Panc1 (cell line): ENCODE measurements around the gene USH2A. TPM values are rescaled to one million over a fixed set of nuclear protein-coding genes. Genes with fewer than 3 reads are reported as not detected.

Experiments
- ATAC-seq: fragments of 200-7000 bp; cut with Tn5 transposase; 2 replicates; pipeline ENCODE4 v1.9.1; 2020; ENCODE audit warnings: mild to moderate bottlenecking, moderate library complexity
- BruUV-seq: library from RNA; stranded (reverse); fragments of 400-500 nt; replicated peaks from 2 replicates; lab custom pipeline; 2021; lab: Mats Ljungman, UMichigan
- CTCF ChIA-PET: fragments of 300-600 bp; sonication (Branson Sonifier 250); formaldehyde crosslinking; loops from one replicate; lab custom pipeline; 2022; ENCODE audit warnings: antibody characterized with exemption; lab: Charles Lee
- POLR2A ChIA-PET: fragments of 300-600 bp; sonication (Branson Sonifier 250); formaldehyde crosslinking; loops from one replicate; lab custom pipeline; 2022; ENCODE audit warnings: antibody characterized with exemption; lab: Charles Lee
- DNase-seq: peaks from one replicate; pipeline ENCODE4 v3.0.0-alpha.2; 2010; ENCODE audit warnings: low read depth, low spot score
- H3K27ac ChIP-seq: 2 replicates; pipeline ENCODE4 v1.5.1; 2011; ENCODE audit warnings: mild to moderate bottlenecking, low read length, inconsistent platforms
- H3K27me3 ChIP-seq: fragments of 200-500 bp; sonication (Bioruptor generic); 2 replicates; pipeline ENCODE4 v1.6.0; 2014; ENCODE audit warnings: low read length, inconsistent platforms; ENCODE audit not compliant: control insufficient read depth, insufficient read depth
- H3K36me3 ChIP-seq: fragments of 200-500 bp; sonication (Bioruptor generic); 2 replicates; pipeline ENCODE4 v1.5.1; 2014; ENCODE audit warnings: inconsistent platforms, mild to moderate bottlenecking, low read length, moderate library complexity; ENCODE audit not compliant: control insufficient read depth, insufficient read depth
- H3K4me1 ChIP-seq: 2 replicates; pipeline ENCODE4 v1.5.1; 2011; ENCODE audit warnings: inconsistent platforms, mild to moderate bottlenecking, low read length, moderate library complexity; ENCODE audit not compliant: control insufficient read depth, insufficient read depth
- H3K4me3 ChIP-seq, 2 experiments: 2 replicates each; pipeline ENCODE4 v1.5.1; 2011 to 2012; ENCODE audit warnings: low read depth in 2 of 2, low read length in 2 of 2, mild to moderate bottlenecking in 2 of 2, inconsistent platforms in 1 of 2, moderate library complexity in 1 of 2
- H3K9me3 ChIP-seq: fragments of 200-500 bp; sonication (Bioruptor generic); 2 replicates; pipeline ENCODE4 v1.5.1; 2014; ENCODE audit warnings: low read depth, mild to moderate bottlenecking, inconsistent platforms, low read length, moderate library complexity; ENCODE audit not compliant: control insufficient read depth, insufficient read depth
- CTCF ChIP-seq: fragments of 450-650 bp; IDR thresholded peaks from 2 replicates; pipeline ENCODE4 v1.5.1; 2017; ENCODE audit warnings: mild to moderate bottlenecking
- POLR2AphosphoS5 ChIP-seq: IDR thresholded peaks from 2 replicates; pipeline ENCODE4 v1.6.1; 2012; ENCODE audit warnings: mild to moderate bottlenecking, low read depth, low read length, moderate library complexity
- SIN3A ChIP-seq: IDR thresholded peaks from 2 replicates; pipeline ENCODE4 v1.6.1; 2012; ENCODE audit warnings: low read depth, mild to moderate bottlenecking, low read length, moderate library complexity, borderline replicate concordance; ENCODE audit not compliant: insufficient read depth
- TCF7L2 ChIP-seq: IDR thresholded peaks from 2 replicates; pipeline ENCODE4 v1.6.1; 2011; ENCODE audit warnings: mild to moderate bottlenecking, low read depth, low read length, inconsistent platforms
- in situ Hi-C: cut with HindIII; loops from 2 replicates; pipeline ENCODE4 v1.10.0; 2016; ENCODE audit warnings: low sequenced_read_pairs, low pct_unique_long_range_greater_than_20kb
- intact Hi-C: fragments of 100-400 bp; cut with micrococcal nuclease; formaldehyde crosslinking; loops from one replicate; pipeline ENCODE4 v1.10.0; 2022; ENCODE audit not compliant: unreplicated experiment
- total RNA-seq: library from RNA; stranded (reverse); gene quantifications from one replicate; pipeline ENCODE4 v1.2.1, GENCODE V29; 2021; ENCODE audit not compliant: unreplicated experiment
- TF ChIP-seq, protein P1 (sequence below), 2 experiments: IDR thresholded peaks; 2 replicates each; pipeline ENCODE4 v1.6.1; 2011 to 2012; ENCODE audit warnings: low read depth in 2 of 2, control low read depth in 1 of 2, low read length in 1 of 2, mild to moderate bottlenecking in 1 of 2, moderate library complexity in 1 of 2; ENCODE audit not compliant: insufficient read depth in 1 of 2

The USH2A gene
- total RNA-seq, 1 experiment from 2014 or later: not detected

- no peaks in the 10 kb centered on the region for H3K27me3 ChIP-seq
- BruUV-seq: no TSS peak
- in situ Hi-C loops: no loop called here
- no peak for DNase-seq
- ATAC-seq: no peak
- ChIA-PET POLR2A (no interaction called here), CTCF (no interaction called here)
- TF ChIP-seq TCF7L2 (no peak), POLR2AphosphoS5 (no peak), CTCF (no peak), SIN3A (no peak)
- TF ChIP-seq, protein P1, sequence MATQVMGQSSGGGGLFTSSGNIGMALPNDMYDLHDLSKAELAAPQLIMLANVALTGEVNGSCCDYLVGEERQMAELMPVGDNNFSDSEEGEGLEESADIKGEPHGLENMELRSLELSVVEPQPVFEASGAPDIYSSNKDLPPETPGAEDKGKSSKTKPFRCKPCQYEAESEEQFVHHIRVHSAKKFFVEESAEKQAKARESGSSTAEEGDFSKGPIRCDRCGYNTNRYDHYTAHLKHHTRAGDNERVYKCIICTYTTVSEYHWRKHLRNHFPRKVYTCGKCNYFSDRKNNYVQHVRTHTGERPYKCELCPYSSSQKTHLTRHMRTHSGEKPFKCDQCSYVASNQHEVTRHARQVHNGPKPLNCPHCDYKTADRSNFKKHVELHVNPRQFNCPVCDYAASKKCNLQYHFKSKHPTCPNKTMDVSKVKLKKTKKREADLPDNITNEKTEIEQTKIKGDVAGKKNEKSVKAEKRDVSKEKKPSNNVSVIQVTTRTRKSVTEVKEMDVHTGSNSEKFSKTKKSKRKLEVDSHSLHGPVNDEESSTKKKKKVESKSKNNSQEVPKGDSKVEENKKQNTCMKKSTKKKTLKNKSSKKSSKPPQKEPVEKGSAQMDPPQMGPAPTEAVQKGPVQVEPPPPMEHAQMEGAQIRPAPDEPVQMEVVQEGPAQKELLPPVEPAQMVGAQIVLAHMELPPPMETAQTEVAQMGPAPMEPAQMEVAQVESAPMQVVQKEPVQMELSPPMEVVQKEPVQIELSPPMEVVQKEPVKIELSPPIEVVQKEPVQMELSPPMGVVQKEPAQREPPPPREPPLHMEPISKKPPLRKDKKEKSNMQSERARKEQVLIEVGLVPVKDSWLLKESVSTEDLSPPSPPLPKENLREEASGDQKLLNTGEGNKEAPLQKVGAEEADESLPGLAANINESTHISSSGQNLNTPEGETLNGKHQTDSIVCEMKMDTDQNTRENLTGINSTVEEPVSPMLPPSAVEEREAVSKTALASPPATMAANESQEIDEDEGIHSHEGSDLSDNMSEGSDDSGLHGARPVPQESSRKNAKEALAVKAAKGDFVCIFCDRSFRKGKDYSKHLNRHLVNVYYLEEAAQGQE (IDR thresholded peaks at IDR 0.05; ENCODE audit: insufficient read depth in 1 of 2, low read depth in 2 of 2, low read length in 1 of 2): no peak
- H3K4me3 ChIP-seq: no peak overlapping the region
- no peaks in the 10 kb centered on the region for H3K4me1 ChIP-seq
- no peak overlapping the region for H3K27ac ChIP-seq
- H3K9me3 ChIP-seq: no peaks in the 10 kb centered on the region; the same call in 1 of the 2 replicates
- intact Hi-C loops: no loop called here
- no peaks in the 10 kb centered on the region for H3K36me3 ChIP-seq
Observed at GRCh38 chr1:216379441-216379840, 43.8 kb downstream of the USH2A start.

- Histone ChIP-seq H3K27me3 (no peaks in the 10 kb centered on the region), H3K4me3 (no peak overlapping the region), H3K4me1 (no peaks in the 10 kb centered on the region), H3K27ac (no peak overlapping the region), H3K9me3 (no peaks in the 10 kb centered on the region), H3K36me3 (no peaks in the 10 kb centered on the region)
- ChIA-PET CTCF (no interaction called here), POLR2A (no interaction called here)
- no TSS peak for BruUV-seq
- in situ Hi-C loops (no loop called here), intact Hi-C loops (no loop called here)
- TF ChIP-seq CTCF (no peak), POLR2AphosphoS5 (no peak), SIN3A (no peak), TCF7L2 (no peak)
- TF ChIP-seq, protein P1 (IDR thresholded peaks at IDR 0.05; ENCODE audit: insufficient read depth in 1 of 2, low read depth in 2 of 2, low read length in 1 of 2): no peak
- DNase-seq: no peak
- no peak for ATAC-seq
Observed at GRCh38 chr1:216368249-216368648, 55.0 kb downstream of the USH2A start.
